RWPE1 (cell line): ENCODE results near the gene POLR1E.

ENCODE experiments used
- CTCF ChIA-PET: fragments of 350-600 bp; sonication (Branson Sonifier 250); formaldehyde crosslinking; extraction: SDS; loops from one replicate; lab custom pipeline; 2021; lab: Yijun Ruan, JAX
- POLR2A ChIA-PET: fragments of 400-600 bp; formaldehyde crosslinking; extraction: SDS; loops from one replicate; lab custom pipeline; 2020; ENCODE audit warnings: antibody characterized with exemption; ENCODE audit not compliant: low non-redundant PET; lab: Yijun Ruan, JAX
- DNase-seq: peaks from one replicate; pipeline ENCODE4 v3.0.0; 2012; ENCODE audit warnings: low spot score
- H3K27ac ChIP-seq: fragments of 450-650 bp; 2 replicates; pipeline ENCODE4 v1.5.1; 2017
- CTCF ChIP-seq: fragments of 450-650 bp; conservative IDR thresholded peaks from 2 replicates; pipeline ENCODE4 v1.5.1; 2017; ENCODE audit warnings: low read depth, mild to moderate bottlenecking

POLR1E gene

GRCh38 chr9:37480759-37481158, 5.0 kb upstream of the POLR1E start:
- DNase-seq = no peak
- CTCF ChIA-PET = interaction anchor here (0.5 kb wide), 1 partner anchor 913 kb away, joined by 3 read pairs; no protein-coding TSS in a partner anchor
- no peak overlapping the region for H3K27ac ChIP-seq

GRCh38 chr9:37486256-37486615, 488 bp downstream of the POLR1E start:
- H3K27ac ChIP-seq = peak overlapping the region; percentile 79
- ChIA-PET CTCF (interaction anchor here (0.7 to 1.5 kb wide), 3 partner anchors 9 to 217 kb away, joined by 4 to 5 read pairs (median 4); no protein-coding TSS in a partner anchor), POLR2A (interaction anchor here (0.5 to 1.6 kb wide), 3 partner anchors 20 to 199 kb away, joined by 3 read pairs; partner anchors contain the start of gene ZBTB5)
- no peak for TF ChIP-seq CTCF
- no peak for DNase-seq

More at GRCh38 chr9:37480759-37481158, 5.0 kb upstream of the POLR1E start:
- POLR2A ChIA-PET = no interaction called here
- TF ChIP-seq CTCF = no peak

GRCh38 chr9:37486616-37487548, 1.1 kb downstream of the POLR1E start:
- no peak for TF ChIP-seq CTCF
- DNase-seq = no peak
- H3K27ac ChIP-seq = peak overlapping the region; percentile 79
- CTCF ChIA-PET = interaction anchor here (0.7 to 1.5 kb wide), 4 partner anchors 8 to 1251 kb away, joined by 3 to 5 read pairs (median 4); no protein-coding TSS in a partner anchor
- POLR2A ChIA-PET = interaction anchor here (1.6 kb wide), 1 partner anchor 22 kb away, joined by 3 read pairs; the partner anchor contains the start of gene ZBTB5

- H3K27ac ChIP-seq = no peak overlapping the region
- ChIA-PET CTCF (no interaction called here), POLR2A (no interaction called here)
- DNase-seq = no peak
- TF ChIP-seq CTCF = no peak
Measured at GRCh38 chr9:37491939-37492338, 6.2 kb downstream of the POLR1E start.

- TF ChIP-seq CTCF = no peak
- POLR2A ChIA-PET = no interaction called here
- H3K27ac ChIP-seq = 0 out of 2 replicates have a peak overlapping the region, but pooled peaks have one; percentile 19
- CTCF ChIA-PET = interaction anchor here (0.6 to 1.0 kb wide), 3 partner anchors 9 to 227 kb away, joined by 3 to 5 read pairs (median 4); no protein-coding TSS in a partner anchor
- no peak for DNase-seq
Measured at GRCh38 chr9:37495571-37495970, 9.8 kb downstream of the POLR1E start.

- no peak for DNase-seq
- 0 out of 2 replicates have a peak overlapping the region, but pooled peaks have one; percentile 19 for H3K27ac ChIP-seq
- ChIA-PET POLR2A (no interaction called here), CTCF (no interaction called here)
- no peak for TF ChIP-seq CTCF
Measured at GRCh38 chr9:37496020-37496419, 10.3 kb downstream of the POLR1E start.
